PFSK-1 (cell line): ENCODE data around the gene RAP1GAP2.

Source experiments
- FOXP2 ChIP-seq: optimal IDR thresholded peaks from 2 replicates; pipeline ENCODE3; 2011; ENCODE audit warnings: borderline replicate concordance, control low read depth, inconsistent platforms; ENCODE audit not compliant: insufficient read depth; ENCODE audit errors: extremely low read length, extremely low read depth
- POLR2AphosphoS5 ChIP-seq: IDR thresholded peaks from 2 replicates; pipeline ENCODE4 v1.6.1; 2012; ENCODE audit warnings: low read depth, mild to moderate bottlenecking, control low read depth, low read length, moderate library complexity
- REST ChIP-seq, 2 experiments: IDR thresholded peaks; 2 replicates each; pipeline versions ENCODE4 v1.6.1 to v1.8.0; 2011 to 2012; ENCODE audit warnings: low read depth in 2 of 2, low read length in 2 of 2, control low read depth in 1 of 2, inconsistent platforms in 1 of 2, mild to moderate bottlenecking in 1 of 2, moderate library complexity in 1 of 2; ENCODE audit not compliant: insufficient read depth in 1 of 2
- SIN3A ChIP-seq: IDR thresholded peaks from 2 replicates; pipeline ENCODE4 v1.6.1; 2012; ENCODE audit warnings: mild to moderate bottlenecking, low read length, moderate library complexity, borderline replicate concordance; ENCODE audit not compliant: insufficient read depth
- TAF1 ChIP-seq: IDR thresholded peaks from 2 replicates; pipeline ENCODE4 v1.6.1; 2012; ENCODE audit warnings: low read length, control low read depth, borderline replicate concordance; ENCODE audit not compliant: insufficient read depth

DNA sequence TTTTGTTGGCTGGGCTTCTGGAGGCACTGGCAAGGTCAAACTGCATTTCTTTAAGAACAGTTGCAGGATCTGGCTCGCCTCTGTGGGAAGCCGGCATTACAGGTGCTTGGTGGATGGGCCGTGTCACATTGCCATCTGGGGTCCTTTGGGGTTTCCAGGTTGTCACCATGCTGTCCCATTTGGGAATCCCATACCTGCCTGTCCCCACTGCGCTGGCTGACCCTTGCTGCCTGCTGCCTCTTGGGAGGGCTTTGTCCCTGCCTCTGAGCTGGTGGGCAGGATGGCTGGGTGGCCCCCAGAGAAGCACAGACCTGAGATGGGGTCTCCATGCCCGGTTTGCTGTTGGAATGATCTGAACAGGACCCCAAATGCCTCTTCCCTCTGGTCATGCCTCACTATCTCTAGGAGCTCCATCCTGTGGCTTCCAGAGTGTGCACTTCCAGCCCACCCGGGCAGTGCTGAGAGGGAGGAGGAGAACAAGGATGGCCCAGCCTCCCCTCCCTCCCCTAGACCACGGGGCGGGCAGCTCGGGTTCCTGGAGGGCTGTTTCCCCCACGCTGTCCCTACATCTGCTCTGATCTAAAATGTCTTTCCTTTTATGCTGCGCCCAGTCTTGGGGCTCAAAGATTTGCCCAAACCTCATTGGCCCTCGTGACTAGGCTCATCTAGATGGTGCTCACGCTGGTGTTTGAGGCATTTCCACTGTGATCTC, 239.2 kb downstream of the RAP1GAP2 start:
- TF ChIP-seq TAF1 (no peak), POLR2AphosphoS5 (no peak), REST (IDR thresholded peaks at IDR 0.05; ENCODE audit: insufficient read depth in 1 of 2, low read depth in 2 of 2, low read length in 2 of 2) (no peak), SIN3A (no peak), FOXP2 (no peak)
